ENCODE results near the gene RAD51D.

- TF ChIP-seq CTCF (IDR thresholded peaks at IDR 0.05; ENCODE audit: insufficient read depth, low read depth, low read length) (no peak), EZH2 (IDR thresholded peaks at IDR 0.05; ENCODE audit: insufficient read depth, low read length) (no peak)
These were observed 40.9 kb upstream of the RAD51D start for GRCh38 chr17:35160354-35161201.

Measured in astrocyte (in vitro differentiated cells and primary cell).